SU-DHL-6 (cell line): ENCODE data around the gene MCTP1.

ENCODE experiments used
- EZH2phosphoT487 ChIP-seq: fragments of 200-600 bp; sonication (generic), shearing (Covaris generic); conservative IDR thresholded peaks from 2 replicates; pipeline ENCODE4 v1.6.1; 2018; ENCODE audit warnings: mild to moderate bottlenecking, antibody characterized with exemption, low read length, moderate library complexity, mixed read lengths
- TF ChIP-seq, protein P1 (sequence below): fragments of 200-600 bp; sonication (generic); IDR thresholded peaks from one replicate; pipeline ENCODE4 v1.5.1; 2017; ENCODE audit warnings: antibody characterized with exemption, mild to moderate bottlenecking, low read length, moderate library complexity; ENCODE audit not compliant: insufficient read depth, poor library complexity, severe bottlenecking

DNA sequence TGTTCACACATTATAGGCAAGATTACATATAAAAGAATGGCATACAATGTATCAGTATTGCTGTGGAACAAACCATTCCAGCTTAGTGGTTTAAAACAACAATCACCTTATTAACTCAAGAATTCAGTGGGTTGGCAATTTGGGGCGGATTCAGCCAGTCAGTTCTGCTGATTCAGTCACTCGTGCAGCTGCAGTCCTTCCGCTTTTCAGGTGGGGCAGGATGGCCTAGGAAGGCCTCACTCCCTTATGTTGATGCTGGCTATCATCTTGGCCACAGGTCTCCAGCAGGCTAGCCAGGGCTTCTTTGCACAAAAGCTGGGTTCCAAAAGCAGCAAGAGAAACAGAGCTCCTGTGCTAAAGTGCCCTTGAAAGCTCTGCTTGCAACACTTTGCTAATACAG lies 150.6 kb downstream of the MCTP1 start:
- TF ChIP-seq, protein P1, sequence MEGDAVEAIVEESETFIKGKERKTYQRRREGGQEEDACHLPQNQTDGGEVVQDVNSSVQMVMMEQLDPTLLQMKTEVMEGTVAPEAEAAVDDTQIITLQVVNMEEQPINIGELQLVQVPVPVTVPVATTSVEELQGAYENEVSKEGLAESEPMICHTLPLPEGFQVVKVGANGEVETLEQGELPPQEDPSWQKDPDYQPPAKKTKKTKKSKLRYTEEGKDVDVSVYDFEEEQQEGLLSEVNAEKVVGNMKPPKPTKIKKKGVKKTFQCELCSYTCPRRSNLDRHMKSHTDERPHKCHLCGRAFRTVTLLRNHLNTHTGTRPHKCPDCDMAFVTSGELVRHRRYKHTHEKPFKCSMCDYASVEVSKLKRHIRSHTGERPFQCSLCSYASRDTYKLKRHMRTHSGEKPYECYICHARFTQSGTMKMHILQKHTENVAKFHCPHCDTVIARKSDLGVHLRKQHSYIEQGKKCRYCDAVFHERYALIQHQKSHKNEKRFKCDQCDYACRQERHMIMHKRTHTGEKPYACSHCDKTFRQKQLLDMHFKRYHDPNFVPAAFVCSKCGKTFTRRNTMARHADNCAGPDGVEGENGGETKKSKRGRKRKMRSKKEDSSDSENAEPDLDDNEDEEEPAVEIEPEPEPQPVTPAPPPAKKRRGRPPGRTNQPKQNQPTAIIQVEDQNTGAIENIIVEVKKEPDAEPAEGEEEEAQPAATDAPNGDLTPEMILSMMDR = no peak
- no peak for TF ChIP-seq EZH2phosphoT487
